ENCODE results near the gene IPO11.
"Not testable (repeated sequence)": the region's sequence is repeated elsewhere in the genome, so short reads cannot be mapped to it uniquely, and the experiment has no call there.

Gene IPO11

GRCh38 chr5:62448528-62448927 is 36.0 kb downstream of the IPO11 start:
- no peak for DNase-seq

GRCh38 chr5:62450259-62450658 is 37.7 kb downstream of the IPO11 start:
- no peak for DNase-seq

- no peak for DNase-seq
Observed at GRCh38 chr5:62457071-62457470, 44.5 kb downstream of the IPO11 start.

GRCh38 chr5:62460578-62460983 is 48.0 kb downstream of the IPO11 start:
- peak in 1 of 56 donors; percentile 35 for DNase-seq

- no peak for DNase-seq
Observed at GRCh38 chr5:62461561-62461960, 49.0 kb downstream of the IPO11 start.

- DNase-seq, result no peak
Observed at GRCh38 chr5:62465985-62466925, 53.7 kb downstream of the IPO11 start.

- no peak for DNase-seq
Observed at GRCh38 chr5:62473209-62473608, 60.6 kb downstream of the IPO11 start.

- no peak for DNase-seq
Observed at GRCh38 chr5:62475072-62475471, 62.5 kb downstream of the IPO11 start.

- DNase-seq, result no peak
Observed at GRCh38 chr5:62477801-62478200, 65.2 kb downstream of the IPO11 start.

- DNase-seq, result no peak
Observed at GRCh38 chr5:62483556-62483955, 71.0 kb downstream of the IPO11 start.

GRCh38 chr5:62486672-62487071 is 74.1 kb downstream of the IPO11 start:
- no peak for DNase-seq

GRCh38 chr5:62488531-62488930 is 76.0 kb downstream of the IPO11 start:
- no peak for DNase-seq

GRCh38 chr5:62489471-62489870 is 76.9 kb downstream of the IPO11 start:
- no peak for DNase-seq

- DNase-seq, result no peak
Observed at GRCh38 chr5:62494772-62495171, 82.2 kb downstream of the IPO11 start.

GRCh38 chr5:62496876-62497275 is 84.3 kb downstream of the IPO11 start:
- DNase-seq, result no peak

GRCh38 chr5:62498961-62499360 is 86.4 kb downstream of the IPO11 start:
- DNase-seq, result no peak

GRCh38 chr5:62499756-62500155 is 87.2 kb downstream of the IPO11 start:
- no peak for DNase-seq

GRCh38 chr5:62502456-62503101 is 90.0 kb downstream of the IPO11 start:
- DNase-seq, result no peak

GRCh38 chr5:62504129-62504528 is 91.6 kb downstream of the IPO11 start:
- no peak for DNase-seq

GRCh38 chr5:62506659-62507460 is 94.3 kb downstream of the IPO11 start:
- DNase-seq, result no peak

GRCh38 chr5:62508760-62509159 is 96.2 kb downstream of the IPO11 start:
- DNase-seq, result not testable (repeated sequence)

GRCh38 chr5:62509806-62510205 is 97.2 kb downstream of the IPO11 start:
- DNase-seq, result no peak
